IMR-90 (cell line): ENCODE measurements around the gene MTCL3.

Experiments
- ATAC-seq: fragments of 200-7000 bp; cut with Tn5 transposase; 2 replicates; pipeline ENCODE4 v1.9.1; 2020; ENCODE audit warnings: low read depth, mild to moderate bottlenecking, moderate library complexity
- BruUV-seq: library from RNA; stranded (reverse); fragments of 400-500 nt; replicated peaks from 2 replicates; lab custom pipeline; 2021; lab: Mats Ljungman, UMichigan
- CTCF ChIA-PET: fragments of 300-600 bp; formaldehyde crosslinking; extraction: SDS; loops from one replicate; lab custom pipeline; 2021; ENCODE audit warnings: antibody characterized with exemption; lab: Yijun Ruan, JAX
- POLR2A ChIA-PET: fragments of 300-600 bp; sonication (Branson Sonifier 250); formaldehyde crosslinking; loops from one replicate; lab custom pipeline; 2022; ENCODE audit warnings: antibody characterized with exemption; ENCODE audit not compliant: unreplicated experiment; lab: Charles Lee
- DNase-seq: peaks from one replicate; pipeline ENCODE4 v3.0.0; 2013
- H2AFZ ChIP-seq: replicated peaks from 2 replicates; pipeline ENCODE3; 2013; ENCODE audit warnings: low read length, mild to moderate bottlenecking; ENCODE audit not compliant: poor library complexity
- H2AK5ac ChIP-seq: 2 replicates; pipeline ENCODE4 v1.6.1; 2013; ENCODE audit warnings: low read depth, low read length, inconsistent platforms
- H2AK9ac ChIP-seq: replicated peaks from 2 replicates; pipeline ENCODE3; 2013; ENCODE audit warnings: mild to moderate bottlenecking, low read depth, low read length, moderate library complexity; ENCODE audit not compliant: poor library complexity
- H2BK120ac ChIP-seq: 2 replicates; pipeline ENCODE4 v1.6.1; 2013; ENCODE audit warnings: low read depth, low read length, inconsistent platforms
- H2BK15ac ChIP-seq: 3 replicates; pipeline ENCODE4 v1.6.1; 2013; ENCODE audit warnings: low read depth, low read length, inconsistent platforms
- H2BK20ac ChIP-seq: 2 replicates; pipeline ENCODE4 v1.6.1; 2013; ENCODE audit warnings: low read depth, mild to moderate bottlenecking, inconsistent platforms, low read length, moderate library complexity
- H2BK5ac ChIP-seq: 2 replicates; pipeline ENCODE4 v1.6.1; 2013; ENCODE audit warnings: mild to moderate bottlenecking, low read depth, low read length, inconsistent platforms; ENCODE audit not compliant: poor library complexity, severe bottlenecking
- H3K14ac ChIP-seq: replicated peaks from 2 replicates; pipeline ENCODE4 v1.6.1; 2013; ENCODE audit warnings: low read depth, low read length, inconsistent platforms
- H3K18ac ChIP-seq: 2 replicates; pipeline ENCODE4 v1.6.1; 2013; ENCODE audit warnings: low read depth, low read length, control low read depth
- H3K23ac ChIP-seq: 2 replicates; pipeline ENCODE4 v1.6.1; 2013; ENCODE audit warnings: low read depth, low read length, inconsistent platforms
- H3K27ac ChIP-seq: 2 replicates; pipeline ENCODE4 v1.5.1; 2013; ENCODE audit warnings: mild to moderate bottlenecking, control low read depth, low read length; ENCODE audit not compliant: insufficient read depth
- H3K27me3 ChIP-seq: 2 replicates; pipeline ENCODE4 v1.6.1; 2013; ENCODE audit warnings: low read length; ENCODE audit not compliant: control insufficient read depth, insufficient read depth
- H3K36me3 ChIP-seq: 2 replicates; pipeline ENCODE4 v1.6.1; 2013; ENCODE audit warnings: low read length, mixed read lengths; ENCODE audit not compliant: control insufficient read depth, insufficient read depth
- H3K4ac ChIP-seq: 2 replicates; pipeline ENCODE4 v1.6.1; 2013; ENCODE audit warnings: low read depth, low read length, inconsistent platforms
- H3K4me1 ChIP-seq: 2 replicates; pipeline ENCODE4 v1.6.1; 2013; ENCODE audit warnings: low read length, mixed read lengths; ENCODE audit not compliant: control insufficient read depth, insufficient read depth
- H3K4me2 ChIP-seq: 2 replicates; pipeline ENCODE4 v1.6.1; 2013; ENCODE audit warnings: low read depth, mild to moderate bottlenecking, control low read depth, low read length, moderate library complexity
- H3K4me3 ChIP-seq: 2 replicates; pipeline ENCODE4 v1.5.1; 2013; ENCODE audit warnings: low read depth, mild to moderate bottlenecking, control low read depth, low read length, moderate library complexity; ENCODE audit not compliant: insufficient read depth
- H3K56ac ChIP-seq: 2 replicates; pipeline ENCODE4 v1.6.1; 2013; ENCODE audit warnings: low read length, inconsistent platforms; ENCODE audit not compliant: insufficient read depth; ENCODE audit errors: extremely low read depth
- H3K79me1 ChIP-seq, 2 experiments: 2 replicates each; pipeline ENCODE4 v1.6.1; 2013; ENCODE audit warnings: low read length in 2 of 2, inconsistent platforms in 1 of 2, low read depth in 1 of 2
- H3K9ac ChIP-seq: 2 replicates; pipeline ENCODE4 v1.6.1; 2013; ENCODE audit warnings: low read depth, low read length, control low read depth
- H3K9me1 ChIP-seq: 2 replicates; pipeline ENCODE4 v1.6.1; 2013; ENCODE audit warnings: low read length, inconsistent platforms; ENCODE audit not compliant: insufficient read depth
- H3K9me3 ChIP-seq: 2 replicates; pipeline ENCODE4 v1.6.1; 2013; ENCODE audit warnings: low read length; ENCODE audit not compliant: control insufficient read depth, insufficient read depth
- H4K20me1 ChIP-seq: 2 replicates; pipeline ENCODE4 v1.6.1; 2013; ENCODE audit warnings: low read length, inconsistent platforms; ENCODE audit not compliant: insufficient read depth
- H4K5ac ChIP-seq: 2 replicates; pipeline ENCODE4 v1.6.1; 2013; ENCODE audit warnings: mild to moderate bottlenecking, low read depth, low read length, control low read depth
- H4K8ac ChIP-seq, 2 experiments: 2 replicates each; pipeline ENCODE4 v1.6.1; 2013; ENCODE audit warnings: low read depth in 2 of 2, low read length in 2 of 2, control low read depth in 1 of 2, inconsistent platforms in 1 of 2
- H4K91ac ChIP-seq: 2 replicates; pipeline ENCODE4 v1.6.1; 2013; ENCODE audit warnings: low read depth, low read length, inconsistent platforms; ENCODE audit not compliant: insufficient read depth
- MAFK ChIP-seq: IDR thresholded peaks from 2 replicates; pipeline ENCODE4 v1.6.1; 2012; ENCODE audit warnings: low read depth, low read length, improper control_type of control experiment
- NFE2L2 ChIP-seq: fragments of 150-350 bp; IDR thresholded peaks from 2 replicates; pipeline ENCODE4 v1.6.1; 2016; ENCODE audit warnings: low read depth, mild to moderate bottlenecking, low read length
- RAD21 ChIP-seq: IDR thresholded peaks from 2 replicates; pipeline ENCODE4 v1.6.1; 2012; ENCODE audit warnings: low read length, improper control_type of control experiment
- RCOR1 ChIP-seq: IDR thresholded peaks from 2 replicates; pipeline ENCODE4 v1.6.1; 2012; ENCODE audit warnings: mild to moderate bottlenecking, low read length, improper control_type of control experiment; ENCODE audit not compliant: insufficient replicate concordance
- SMC3 ChIP-seq: fragments of 150-350 bp; IDR thresholded peaks from 2 replicates; pipeline ENCODE4 v1.6.1; 2016; ENCODE audit warnings: low read depth, mild to moderate bottlenecking, antibody characterized with exemption, low read length, moderate library complexity
- WGBS, 2 experiments: methylation state at CpG; one replicate each; pipeline versions ENCODE4 v1.1.5 to v1.1.7; 2013; ENCODE audit warnings: missing lambda C conversion rate in 2 of 2; ENCODE audit not compliant: insufficient read length in 1 of 2; ENCODE audit errors: extremely low coverage in 2 of 2; 5-methylcytosine and 5-hydroxymethylcytosine counted together
- dilution Hi-C: fragments of 300-500 bp; cut with HindIII; formaldehyde crosslinking; loops from one replicate; pipeline ENCODE4 v1.14.3; 2018; ENCODE audit warnings: low sequenced_read_pairs; ENCODE audit not compliant: unreplicated experiment
- in situ Hi-C: fragments of 300-500 bp; cut with MboI; formaldehyde crosslinking; loops from 3 replicates; pipeline ENCODE4 v1.14.3; 2019; ENCODE audit warnings: low sequenced_read_pairs, inconsistent platforms, mixed read lengths
- intact Hi-C: fragments of 100-400 bp; cut with micrococcal nuclease; formaldehyde crosslinking; loops from 2 replicates; pipeline ENCODE4 v1.10.0; 2022
- TF ChIP-seq, protein P1 (sequence below): conservative IDR thresholded peaks from 2 replicates; pipeline ENCODE4 v1.5.1; 2012; ENCODE audit warnings: mild to moderate bottlenecking, low read depth, low read length, improper control_type of control experiment

MTCL3 gene

DNA sequence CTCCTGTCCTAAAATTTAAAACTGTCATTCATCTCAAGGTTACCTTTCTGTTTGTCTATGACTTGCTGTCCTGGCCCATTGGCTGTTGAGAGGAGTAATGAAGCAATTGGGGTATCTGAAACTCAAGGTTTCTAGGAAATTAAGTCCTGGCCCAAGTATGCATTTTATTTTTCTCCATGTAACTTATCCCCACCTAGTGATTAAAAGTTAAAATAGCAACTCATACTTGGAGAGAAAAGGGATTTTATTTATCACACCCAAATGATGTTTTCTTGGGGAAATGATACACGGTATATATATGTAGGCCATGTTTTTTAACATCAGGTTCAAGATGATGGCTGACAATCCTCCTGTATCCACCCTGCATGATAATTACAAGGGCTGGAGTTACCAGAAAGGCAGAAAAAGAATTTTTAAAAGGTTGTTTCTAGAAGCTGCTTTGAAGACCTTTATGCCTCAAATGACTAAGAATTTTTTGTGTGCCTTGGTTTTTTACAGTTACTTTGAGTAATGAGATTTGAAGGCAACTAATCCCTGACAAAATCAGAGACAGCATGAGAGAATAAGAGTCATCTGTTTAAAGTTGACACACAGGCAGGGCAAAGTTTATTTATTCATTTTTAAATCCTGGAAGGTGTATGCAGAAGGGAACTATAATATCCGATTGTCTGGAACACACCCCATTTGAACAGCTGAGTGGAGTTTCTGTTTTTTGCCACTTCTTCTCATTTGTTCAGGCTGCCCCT is 28.9 kb upstream of the MTCL3 start:
- no peak overlapping the region for H3K4me3 ChIP-seq
- H3K4me2 ChIP-seq, result no peak overlapping the region
- no peak overlapping the region for H3K9ac ChIP-seq
- no peak overlapping the region for H2AFZ ChIP-seq
- H3K4ac ChIP-seq, result no peak overlapping the region
- H2BK120ac ChIP-seq, result no peak overlapping the region
- intact Hi-C loops, result no loop called here
- no peak overlapping the region for H2BK20ac ChIP-seq
- H2AK9ac ChIP-seq, result no peak overlapping the region
- no peaks in the 10 kb centered on the region for H3K9me3 ChIP-seq
- ATAC-seq, result peak; percentile 59; the same call in 1 of the 2 replicates
- 20% methylated on average over 1 of the region's 2 CpGs; no CpG with 5 or more reads in 1 of the 2 experiments for WGBS, 2 experiments
- H2AK5ac ChIP-seq, result no peak overlapping the region
- TF ChIP-seq MAFK, result no peak
- TF ChIP-seq RAD21, result peak; percentile 42
- peak; percentile 17; the same call in 1 of the 2 replicates for TF ChIP-seq SMC3
- TF ChIP-seq, protein P1, sequence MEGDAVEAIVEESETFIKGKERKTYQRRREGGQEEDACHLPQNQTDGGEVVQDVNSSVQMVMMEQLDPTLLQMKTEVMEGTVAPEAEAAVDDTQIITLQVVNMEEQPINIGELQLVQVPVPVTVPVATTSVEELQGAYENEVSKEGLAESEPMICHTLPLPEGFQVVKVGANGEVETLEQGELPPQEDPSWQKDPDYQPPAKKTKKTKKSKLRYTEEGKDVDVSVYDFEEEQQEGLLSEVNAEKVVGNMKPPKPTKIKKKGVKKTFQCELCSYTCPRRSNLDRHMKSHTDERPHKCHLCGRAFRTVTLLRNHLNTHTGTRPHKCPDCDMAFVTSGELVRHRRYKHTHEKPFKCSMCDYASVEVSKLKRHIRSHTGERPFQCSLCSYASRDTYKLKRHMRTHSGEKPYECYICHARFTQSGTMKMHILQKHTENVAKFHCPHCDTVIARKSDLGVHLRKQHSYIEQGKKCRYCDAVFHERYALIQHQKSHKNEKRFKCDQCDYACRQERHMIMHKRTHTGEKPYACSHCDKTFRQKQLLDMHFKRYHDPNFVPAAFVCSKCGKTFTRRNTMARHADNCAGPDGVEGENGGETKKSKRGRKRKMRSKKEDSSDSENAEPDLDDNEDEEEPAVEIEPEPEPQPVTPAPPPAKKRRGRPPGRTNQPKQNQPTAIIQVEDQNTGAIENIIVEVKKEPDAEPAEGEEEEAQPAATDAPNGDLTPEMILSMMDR, result peak; percentile 46
- TF ChIP-seq RCOR1, result no peak
- no peak for TF ChIP-seq NFE2L2
- no peak overlapping the region for H3K27ac ChIP-seq
- no peaks in the 10 kb centered on the region for H3K79me1 ChIP-seq
- no peak overlapping the region for H3K18ac ChIP-seq
- dilution Hi-C loops, result no loop called here
- H3K14ac ChIP-seq, result no peak overlapping the region
- H3K4me1 ChIP-seq, result no peaks in the 10 kb centered on the region
- ChIA-PET POLR2A (interaction anchor here (0.6 kb wide), 1 partner anchor 1562 kb away, joined by 4 read pairs; the partner anchor contains the start of gene TRMT11), CTCF (interaction anchor here (0.7 to 1.4 kb wide), 3 partner anchors 28 to 346 kb away, joined by 5 to 6 read pairs (median 5); no protein-coding TSS in a partner anchor)
- no peak overlapping the region for H4K5ac ChIP-seq
- H3K36me3 ChIP-seq, result no peaks in the 10 kb centered on the region
- H4K91ac ChIP-seq, result no peak overlapping the region
- no peak overlapping the region for H2BK5ac ChIP-seq
- H3K9me1 ChIP-seq, result no peaks in the 10 kb centered on the region
- peak; percentile 17 for DNase-seq
- H4K20me1 ChIP-seq, result no peaks in the 10 kb centered on the region
- no peak overlapping the region for H3K23ac ChIP-seq
- in situ Hi-C loops, result no loop called here
- H3K27me3 ChIP-seq, result no peaks in the 10 kb centered on the region; the same call in 1 of the 2 replicates
- BruUV-seq, result no TSS peak
- no peak overlapping the region for H3K56ac ChIP-seq
- H2BK15ac ChIP-seq, result no peak overlapping the region
- no peak overlapping the region for H4K8ac ChIP-seq
